Uterus (tissue), 4 donors: Measurements from ENCODE around the gene OBI1. TPM values are rescaled to one million over a fixed set of nuclear protein-coding genes. Genes with fewer than 3 reads are reported as not detected.

Experiments used
- DNase-seq, 2 donors: peaks; one replicate each; pipeline ENCODE4 v3.0.0-alpha.2; 2019 to 2020
- H3K27ac ChIP-seq, 2 donors: fragments of 200-600 bp; sonication (generic); 1 replicate in 1 of 2; 2 replicates in 1 of 2; pipeline ENCODE4 v1.5.1; 2016 to 2018
- H3K27me3 ChIP-seq, 2 donors: fragments of 200-600 bp; sonication (generic); one replicate each; pipeline ENCODE4 v1.5.1; 2018 to 2019; ENCODE audit warnings: control low read depth in 1 of 2
- H3K36me3 ChIP-seq, 2 donors: fragments of 200-600 bp; sonication (generic); one replicate each; pipeline ENCODE4 v1.5.1; 2019; ENCODE audit warnings: control low read depth in 1 of 2
- H3K4me1 ChIP-seq, 2 donors: fragments of 200-600 bp; sonication (generic); one replicate each; pipeline ENCODE4 v1.5.1; 2018 to 2019; ENCODE audit warnings: control low read depth in 1 of 2
- H3K4me3 ChIP-seq, 2 donors: fragments of 200-600 bp; sonication (generic); 1 replicate in 1 of 2; 2 replicates in 1 of 2; pipeline ENCODE4 v1.5.1; 2018 to 2019; ENCODE audit warnings: mild to moderate bottlenecking in 1 of 2
- H3K9me3 ChIP-seq, 2 donors: fragments of 200-600 bp; sonication (generic); one replicate each; pipeline ENCODE4 v1.5.1; 2019; ENCODE audit warnings: control low read depth in 1 of 2
- CTCF ChIP-seq, 4 experiments: fragments of 200-600 bp in 2 of 4; fragments of 450-650 bp in 2 of 4; sonication (generic) in 2 of 4; IDR thresholded peaks; one replicate each; pipeline ENCODE4 v1.5.1; 2016 to 2019; ENCODE audit warnings: antibody characterized with exemption in 4 of 4, mild to moderate bottlenecking in 2 of 4, moderate library complexity in 1 of 4
- POLR2A ChIP-seq, 2 donors: fragments of 450-650 bp; IDR thresholded peaks; one replicate each; pipeline ENCODE4 v1.6.1; 2016; ENCODE audit warnings: antibody characterized with exemption in 2 of 2, mild to moderate bottlenecking in 1 of 2, moderate library complexity in 1 of 2
- intact Hi-C: fragments of 100-400 bp; cut with DNase I; formaldehyde crosslinking; loops from one replicate; pipeline ENCODE4 v1.15.1; 2023; ENCODE audit warnings: low total_unique reads
- total RNA-seq, 4 donors: library from RNA; depleted of rRNA in 3 of 4; stranded (reverse); fragments of >200 nt in 3 of 4; gene quantifications; one replicate each; pipeline versions ENCODE4 v1.1.0 to v1.2.4, GENCODE V29; 2014 to 2023
- donor health status: DM: yes; HTN: yes; CAD: no.

OBI1 gene
- total RNA-seq, 4 donors from 2014 or later: 4.7 to 32.6 (median 10.0) TPM

GRCh38 chr13:78674638-78675037 lies 15.7 kb upstream of the OBI1 start:
- H3K4me3 ChIP-seq: no peak overlapping the region
- intact Hi-C loops: no loop called here
- DNase-seq: no peak
- no peaks in the 10 kb centered on the region for H3K4me1 ChIP-seq
- H3K36me3 ChIP-seq: no peaks in the 10 kb centered on the region
- H3K27ac ChIP-seq: no peak overlapping the region
- no peaks in the 10 kb centered on the region for H3K27me3 ChIP-seq
- no peaks in the 10 kb centered on the region for H3K9me3 ChIP-seq
- TF ChIP-seq POLR2A (IDR thresholded peaks at IDR 0.05) (no peak), CTCF (IDR thresholded peaks at IDR 0.05) (no peak)

DNA sequence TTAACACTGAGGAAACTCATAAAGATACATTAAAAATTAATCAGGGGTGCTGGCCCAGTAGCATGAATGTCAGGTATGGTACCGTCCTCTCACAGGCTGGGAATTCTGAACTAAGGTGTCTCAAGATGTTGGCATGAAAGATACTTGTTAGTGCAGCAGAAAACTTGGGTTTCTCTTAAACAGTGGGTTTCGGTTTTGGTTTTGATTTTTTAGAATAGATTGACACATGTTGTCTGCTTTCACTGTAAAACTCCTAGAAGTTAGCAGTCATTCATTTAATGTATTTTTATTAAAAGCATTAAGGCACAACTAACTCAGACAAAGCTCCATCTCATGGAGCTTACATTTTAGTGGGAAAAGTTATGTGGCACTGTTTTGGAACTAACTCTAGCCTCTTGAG lies 3.5 kb upstream of the OBI1 start:
- no peak for DNase-seq
- TF ChIP-seq CTCF (IDR thresholded peaks at IDR 0.05): no peak
- TF ChIP-seq POLR2A (IDR thresholded peaks at IDR 0.05): no peak
- no peaks in the 10 kb centered on the region for H3K27me3 ChIP-seq
- H3K36me3 ChIP-seq: no peaks in the 10 kb centered on the region
- no peak overlapping the region for H3K4me3 ChIP-seq
- no peaks in the 10 kb centered on the region for H3K9me3 ChIP-seq
- intact Hi-C loops: no loop called here
- H3K27ac ChIP-seq: no peak overlapping the region
- H3K4me1 ChIP-seq: no peaks in the 10 kb centered on the region

GRCh38 chr13:78660495-78660857 lies 1.5 kb upstream of the OBI1 start:
- Histone ChIP-seq H3K36me3 (no peaks in the 10 kb centered on the region), H3K4me1 (no peaks in the 10 kb centered on the region), H3K27ac (no peak overlapping the region), H3K27me3 (no peaks in the 10 kb centered on the region), H3K4me3 (peak overlapping the region; percentile 86 to 90), H3K9me3 (no peaks in the 10 kb centered on the region)
- TF ChIP-seq CTCF (IDR thresholded peaks at IDR 0.05) (no peak), POLR2A (IDR thresholded peaks at IDR 0.05) (no peak)
- intact Hi-C loops: no loop called here
- DNase-seq: no peak

GRCh38 chr13:78659732-78660494 lies 958 bp upstream of the OBI1 start:
- TF ChIP-seq CTCF (IDR thresholded peaks at IDR 0.05): no peak
- no peak for TF ChIP-seq POLR2A (IDR thresholded peaks at IDR 0.05)
- no peaks in the 10 kb centered on the region for H3K9me3 ChIP-seq
- H3K4me3 ChIP-seq: peak overlapping the region; percentile 86 to 90
- H3K27me3 ChIP-seq: no peaks in the 10 kb centered on the region
- no peaks in the 10 kb centered on the region for H3K36me3 ChIP-seq
- no peaks in the 10 kb centered on the region for H3K4me1 ChIP-seq
- DNase-seq: no peak
- intact Hi-C loops: no loop called here
- peak overlapping the region; percentile 72 to 76 for H3K27ac ChIP-seq

- Histone ChIP-seq H3K9me3 (no peaks in the 10 kb centered on the region), H3K27me3 (no peaks in the 10 kb centered on the region), H3K4me3 (peak overlapping the region; percentile 86 to 90), H3K4me1 (no peaks in the 10 kb centered on the region), H3K27ac (peak overlapping the region; percentile 72 to 76), H3K36me3 (no peaks in the 10 kb centered on the region)
- DNase-seq: no peak
- no peak for TF ChIP-seq POLR2A (IDR thresholded peaks at IDR 0.05)
- TF ChIP-seq CTCF (IDR thresholded peaks at IDR 0.05): no peak
- intact Hi-C loops: no loop called here
These were observed 435 bp upstream of the OBI1 start for GRCh38 chr13:78659450-78659730.
